Epidermal melanocyte (primary cell): ENCODE data around the gene TAS2R4.
A peak's percentile ranks its signal among the peaks of the same experiment; 100 is the strongest.
"Not testable (repeated sequence)": the region's sequence is repeated elsewhere in the genome, so short reads cannot be mapped to it uniquely, and the experiment has no call there.

Source experiments
- DNase-seq: peaks from one replicate; pipeline ENCODE4 v3.0.0; 2011; ENCODE audit warnings: low spot score; ENCODE audit not compliant: insufficient read length

Gene TAS2R4, protein sequence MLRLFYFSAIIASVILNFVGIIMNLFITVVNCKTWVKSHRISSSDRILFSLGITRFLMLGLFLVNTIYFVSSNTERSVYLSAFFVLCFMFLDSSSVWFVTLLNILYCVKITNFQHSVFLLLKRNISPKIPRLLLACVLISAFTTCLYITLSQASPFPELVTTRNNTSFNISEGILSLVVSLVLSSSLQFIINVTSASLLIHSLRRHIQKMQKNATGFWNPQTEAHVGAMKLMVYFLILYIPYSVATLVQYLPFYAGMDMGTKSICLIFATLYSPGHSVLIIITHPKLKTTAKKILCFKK

DNA sequence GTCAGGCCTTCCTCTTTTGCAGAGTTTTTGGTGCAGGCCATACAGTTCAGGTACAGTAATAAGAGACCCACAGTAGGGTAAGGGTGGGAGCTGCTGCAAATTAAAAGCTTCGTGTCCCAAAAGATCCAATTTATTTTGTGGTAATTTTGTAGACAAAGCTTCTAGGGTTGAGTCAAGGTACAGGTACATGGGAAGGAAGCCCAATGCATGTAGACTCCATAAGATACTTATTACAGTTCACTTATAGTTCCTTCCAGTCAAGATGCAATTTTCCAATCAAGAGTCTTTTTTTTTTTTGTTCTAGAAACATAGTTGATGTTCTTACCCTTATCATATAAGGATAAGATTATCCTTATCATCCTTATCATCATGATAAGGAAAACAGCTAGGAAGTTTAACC lies at the start of gene TAS2R4:
Gene TAS2R4 (plus strand): TSS at position 301 of the 400 bp plus-strand sequence. CDS start 1,815 bp downstream, outside the sequence.
- no peak for DNase-seq

DNA sequence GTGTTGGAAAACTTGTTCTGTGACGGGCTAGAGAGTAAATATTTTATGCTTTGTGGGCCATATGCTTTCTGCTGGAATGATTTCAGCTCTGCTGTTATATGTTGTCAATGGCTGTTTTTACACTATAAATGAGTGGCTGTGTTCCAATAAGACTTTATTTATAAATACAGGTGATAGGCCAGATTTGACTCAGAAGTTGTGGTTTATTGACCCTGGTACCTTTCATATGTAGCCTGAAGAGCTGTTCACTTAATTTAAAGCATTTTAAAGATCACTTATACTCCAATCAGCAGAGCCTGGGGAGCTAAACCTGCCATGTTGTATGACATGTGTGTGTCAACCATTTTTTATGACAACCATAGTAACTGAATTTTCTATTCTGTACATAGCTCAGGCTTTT lies 47.5 kb upstream of the TAS2R4 start:
- no peak for DNase-seq

DNA sequence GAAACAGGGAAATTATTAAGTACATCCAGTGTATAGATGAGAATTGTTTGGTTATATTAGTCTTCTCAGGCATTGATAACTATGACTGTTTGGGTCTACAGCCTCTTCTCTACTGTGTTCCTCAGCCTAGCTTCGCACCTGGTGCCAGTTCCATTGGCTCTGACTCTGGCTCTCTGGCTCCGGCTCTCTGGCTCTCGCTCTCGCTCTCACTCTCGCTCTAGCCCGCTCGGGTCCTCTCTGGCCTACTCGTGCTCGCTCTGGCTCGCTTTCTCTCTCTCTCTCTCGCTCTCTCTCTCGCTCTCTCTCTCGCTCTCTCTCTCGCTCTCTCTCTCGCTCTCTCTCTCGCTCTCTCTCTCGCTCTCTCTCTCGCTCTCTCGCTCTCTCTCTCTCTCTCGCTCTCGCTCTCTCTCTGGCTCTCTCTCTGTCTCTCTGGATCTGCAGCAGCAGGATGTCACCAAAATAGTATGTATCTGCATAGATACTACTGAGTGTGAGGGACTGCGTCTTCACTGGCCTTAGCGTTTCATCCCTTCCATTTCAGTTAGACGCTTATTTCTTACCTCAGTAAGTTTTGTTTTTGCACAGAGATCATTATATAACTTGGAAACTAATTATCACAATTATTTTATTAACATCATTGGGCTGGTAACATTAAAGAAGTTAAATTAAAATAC lies 44.9 kb upstream of the TAS2R4 start:
- no peak for DNase-seq

DNA sequence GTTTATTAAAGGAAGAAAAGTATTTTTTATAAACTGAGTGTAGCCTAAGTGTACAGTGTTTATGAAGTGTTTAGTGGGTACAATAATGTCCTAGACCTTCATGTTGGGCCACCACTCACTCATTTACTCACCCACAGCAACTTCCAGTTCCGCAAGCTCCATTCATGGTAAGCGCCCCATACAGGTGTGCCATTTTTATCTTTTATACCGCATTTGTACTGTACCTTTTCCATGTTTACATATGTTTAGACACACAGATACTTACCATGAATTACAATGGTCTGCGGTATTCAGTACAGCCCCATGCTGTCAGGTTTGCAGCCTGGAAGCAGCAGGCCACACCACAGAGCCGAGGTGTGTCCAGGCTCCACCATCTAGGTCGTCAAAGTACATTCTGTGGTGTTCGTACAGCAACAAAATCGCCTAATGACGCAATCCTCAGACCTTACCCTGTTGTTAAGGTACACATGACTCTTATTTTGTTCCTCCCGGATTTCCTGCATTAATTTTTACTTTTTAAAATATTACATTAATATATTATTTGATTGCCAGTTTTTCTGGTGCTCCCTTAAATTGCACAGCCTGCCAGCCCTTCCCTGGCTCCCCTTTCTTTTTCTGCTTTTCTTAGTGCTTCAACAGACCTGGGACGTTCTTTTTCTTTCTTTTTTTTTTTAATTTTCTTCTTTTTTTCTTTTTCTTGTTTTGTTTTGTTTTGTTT lies 39.2 kb upstream of the TAS2R4 start:
- no peak for DNase-seq

DNA sequence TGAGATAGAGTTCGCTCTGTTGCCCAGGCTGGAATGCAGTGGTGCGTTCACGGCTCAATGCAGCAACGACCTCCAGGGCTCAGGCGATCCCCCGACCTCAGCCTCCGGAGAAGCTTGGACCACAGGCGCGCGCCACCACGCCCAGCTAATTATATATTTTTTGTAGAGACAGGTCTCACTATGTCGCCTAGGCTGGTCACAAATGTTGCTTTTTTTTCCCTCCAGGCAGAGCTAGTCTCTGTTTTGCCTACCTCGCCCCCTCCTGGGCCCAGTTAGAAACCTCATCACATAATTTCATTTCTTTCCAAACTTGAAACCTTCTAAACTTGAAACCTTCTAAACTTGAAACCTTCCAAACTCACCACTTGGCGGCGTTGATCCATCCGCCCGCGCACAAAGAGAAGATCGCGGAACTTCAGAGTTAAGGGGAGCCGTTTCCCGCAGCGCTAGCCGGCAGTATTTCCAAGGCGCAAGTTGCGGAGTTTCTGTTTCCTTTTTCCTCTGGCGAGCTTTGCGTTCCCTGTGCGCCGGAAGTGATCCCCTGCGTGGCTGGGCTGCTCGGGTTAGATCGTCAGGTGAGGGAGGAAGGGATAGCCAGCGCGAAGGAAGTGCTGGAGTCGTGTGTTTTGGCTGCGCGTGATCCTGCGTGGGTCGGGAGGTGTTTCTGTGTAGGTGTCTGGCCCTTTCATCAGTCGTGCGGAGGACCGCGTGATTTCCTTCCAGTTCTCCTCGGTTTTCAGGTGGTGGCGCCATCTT lies 38.5 kb upstream of the TAS2R4 start, which contains the start of gene SSBP1:
Gene SSBP1 (plus strand): TSS at position 523 of the 756 bp plus-strand sequence. CDS start 809 bp downstream, outside the sequence.
- peak; percentile 80 for DNase-seq

DNA sequence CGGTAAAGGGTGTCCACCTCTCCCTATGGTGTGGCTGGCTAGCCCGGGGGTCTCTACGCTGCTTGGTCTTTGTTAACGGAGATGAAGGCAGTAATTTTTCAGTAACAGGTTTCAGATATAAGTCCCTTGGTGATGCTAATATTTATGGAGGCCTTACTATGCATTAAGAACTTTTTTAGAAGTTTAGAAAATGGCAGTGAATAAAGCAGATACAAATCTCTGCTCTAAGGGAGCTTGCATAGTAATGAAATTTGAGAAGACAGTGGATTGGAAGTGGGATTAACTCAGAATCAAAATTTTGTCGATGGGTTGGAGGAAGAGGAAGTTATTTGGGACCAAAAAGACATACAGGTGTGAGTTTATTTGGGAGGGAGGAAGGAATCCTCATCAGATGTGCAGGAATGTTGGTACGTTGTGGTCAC lies 37.9 kb upstream of the TAS2R4 start:
- DNase-seq = no peak

DNA sequence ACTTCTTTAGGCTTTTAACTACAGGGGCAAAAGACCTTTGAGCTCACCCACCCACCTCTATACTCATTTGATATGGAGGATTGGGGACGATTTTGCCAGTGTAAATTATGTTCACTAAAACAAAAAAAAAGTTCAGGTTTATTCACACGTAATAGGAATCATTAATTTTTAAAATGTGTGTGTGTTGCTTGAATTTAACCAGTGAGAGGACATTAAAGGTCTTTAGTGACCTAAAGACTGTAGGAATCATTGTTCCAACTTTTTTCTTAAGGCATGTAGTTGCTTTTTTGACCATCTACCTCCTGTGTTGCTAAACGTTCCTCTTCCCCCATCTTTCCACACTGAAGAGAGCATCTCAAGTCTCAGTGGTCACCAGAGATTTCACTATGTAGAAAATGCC lies 37.2 kb upstream of the TAS2R4 start:
- no peak for DNase-seq

DNA sequence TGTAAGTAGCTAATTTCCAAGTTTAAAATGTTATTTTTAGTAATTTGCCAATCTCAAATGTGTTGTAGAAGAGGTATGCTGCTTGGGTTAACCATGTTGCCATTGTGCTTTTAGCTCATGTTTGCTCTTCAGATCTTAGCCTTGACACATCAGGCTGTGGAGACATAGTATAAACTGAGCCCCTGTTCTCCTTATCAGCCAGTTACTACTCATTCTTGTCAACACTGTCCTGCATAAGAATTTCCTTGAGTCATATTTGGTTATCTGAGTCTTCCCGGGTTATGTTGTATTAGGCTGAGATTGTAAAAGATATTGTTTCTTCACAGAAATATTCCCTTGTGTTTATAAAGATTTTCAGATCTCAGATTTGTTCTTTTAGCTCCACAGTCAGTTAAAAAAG lies 34.2 kb upstream of the TAS2R4 start:
- no peak for DNase-seq

DNA sequence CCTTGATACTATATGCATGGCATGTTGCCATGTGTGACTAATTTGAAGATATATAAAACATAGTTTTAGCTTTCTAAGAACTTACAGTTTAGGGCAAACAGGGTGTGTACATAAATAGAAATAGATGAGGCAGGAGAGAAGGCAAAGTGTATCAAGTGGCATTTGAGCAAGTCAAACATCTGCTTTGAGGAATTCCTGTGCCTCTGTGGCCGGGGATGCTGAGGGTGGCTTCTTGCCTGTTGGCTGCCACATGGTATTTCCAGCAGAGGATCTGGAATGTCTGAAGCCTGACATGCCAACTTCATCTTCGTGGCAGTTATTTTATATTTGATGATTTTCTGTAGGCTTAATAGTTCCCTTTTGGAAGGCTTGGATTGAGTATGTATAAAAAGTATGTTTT lies 32.3 kb upstream of the TAS2R4 start:
- DNase-seq = no peak

DNA sequence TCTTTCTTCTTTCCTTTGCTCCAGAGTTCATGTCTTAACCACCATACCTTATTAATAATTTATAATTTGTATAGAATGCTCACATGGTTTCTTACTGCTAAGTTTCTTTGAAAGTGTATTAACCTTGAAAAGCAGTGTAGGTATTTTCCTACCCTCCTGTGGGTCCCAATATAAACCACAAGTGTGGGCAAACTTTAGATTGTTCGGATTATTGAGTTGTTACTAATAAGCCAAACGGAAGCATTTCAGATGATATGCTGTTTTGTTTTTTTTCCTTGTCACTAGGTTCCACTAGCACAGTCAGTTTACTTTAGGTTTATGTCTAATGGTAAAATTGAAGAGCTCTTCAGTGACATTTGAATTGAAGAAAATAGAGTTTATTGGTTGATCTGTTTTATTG lies 28.1 kb upstream of the TAS2R4 start:
- no peak for DNase-seq

DNA sequence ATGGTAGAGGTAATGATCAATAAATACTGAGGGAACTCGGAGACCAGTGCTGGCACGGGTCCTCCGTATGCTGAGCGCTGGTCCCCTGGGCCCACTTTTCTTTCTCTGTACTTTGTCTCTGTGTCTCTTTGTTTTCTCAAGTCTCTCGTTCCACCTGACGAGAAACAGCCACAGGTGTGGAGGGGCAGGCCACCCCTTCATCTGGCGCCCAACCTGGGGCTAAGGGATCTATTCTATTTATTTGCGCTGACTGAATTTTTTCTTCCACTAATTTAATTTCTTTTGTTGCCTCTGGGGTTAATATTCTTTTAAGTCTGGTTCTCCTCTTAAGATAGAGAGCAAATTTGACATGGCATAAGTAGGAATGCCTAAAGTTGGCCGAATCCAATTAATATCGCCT lies 24.6 kb upstream of the TAS2R4 start:
- DNase-seq = not testable (repeated sequence)

DNA sequence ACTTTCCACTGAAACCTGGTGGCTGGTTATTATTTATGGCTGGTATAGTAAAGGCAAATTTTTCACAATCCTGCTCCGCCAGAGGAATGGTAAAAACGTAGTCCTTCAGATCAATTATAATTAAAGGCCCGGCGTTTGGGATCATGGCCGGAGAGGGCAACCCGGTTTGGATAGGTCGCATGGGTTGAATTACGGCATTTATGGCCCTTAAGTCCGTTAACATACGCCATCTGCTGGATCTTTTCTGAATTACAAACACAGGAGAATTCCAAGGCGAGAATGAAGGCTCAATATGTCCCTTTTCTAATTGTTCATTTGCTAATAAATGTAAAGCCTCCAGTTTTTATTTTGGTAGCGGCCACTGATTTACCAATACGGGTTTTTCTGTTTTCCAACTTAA lies 23.8 kb upstream of the TAS2R4 start:
- DNase-seq = no peak

DNA sequence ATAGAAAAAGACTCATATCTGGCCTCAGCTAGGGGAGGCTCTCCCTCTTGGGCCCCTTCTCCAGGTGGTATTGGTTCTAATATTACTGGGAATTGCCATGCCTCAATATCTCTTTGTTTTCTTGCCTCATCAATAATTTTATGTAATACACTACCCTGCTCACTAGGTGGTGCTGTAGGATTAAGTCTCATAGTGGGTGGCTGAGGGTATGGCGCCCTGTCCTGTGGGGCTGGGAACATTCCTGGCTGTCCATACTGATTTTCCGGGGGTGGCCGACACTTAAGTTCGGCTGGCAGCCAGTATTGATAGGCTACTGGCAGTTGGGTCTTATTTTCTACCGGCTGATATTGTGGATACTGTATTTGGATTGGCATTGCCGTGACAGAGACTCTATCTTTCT lies 21.5 kb upstream of the TAS2R4 start:
- DNase-seq = no peak

DNA sequence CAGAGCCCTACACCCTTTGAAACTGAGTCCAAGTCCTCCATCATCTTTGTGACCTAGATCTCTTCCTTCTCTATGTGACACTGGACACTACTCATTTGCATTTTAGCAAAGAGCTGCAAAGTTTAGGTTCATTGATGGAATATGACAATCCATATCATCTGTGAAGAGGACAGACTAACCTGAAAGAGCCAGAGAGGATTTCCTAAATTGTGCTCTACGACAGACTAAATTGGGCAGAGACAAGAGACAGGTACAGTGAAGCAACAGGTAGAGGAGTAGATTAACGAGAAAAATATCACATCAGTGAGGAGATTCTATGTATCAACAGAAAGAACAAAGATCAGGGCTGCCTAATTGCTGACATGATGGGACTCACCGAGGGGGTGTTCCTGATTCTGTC lies 12.7 kb upstream of the TAS2R4 start, which contains the start of gene TAS2R3:
Gene TAS2R3 (plus strand): TSS at position 301 of the 400 bp plus-strand sequence. CDS start 62 bp downstream, at position 363.
- no peak for DNase-seq

DNA sequence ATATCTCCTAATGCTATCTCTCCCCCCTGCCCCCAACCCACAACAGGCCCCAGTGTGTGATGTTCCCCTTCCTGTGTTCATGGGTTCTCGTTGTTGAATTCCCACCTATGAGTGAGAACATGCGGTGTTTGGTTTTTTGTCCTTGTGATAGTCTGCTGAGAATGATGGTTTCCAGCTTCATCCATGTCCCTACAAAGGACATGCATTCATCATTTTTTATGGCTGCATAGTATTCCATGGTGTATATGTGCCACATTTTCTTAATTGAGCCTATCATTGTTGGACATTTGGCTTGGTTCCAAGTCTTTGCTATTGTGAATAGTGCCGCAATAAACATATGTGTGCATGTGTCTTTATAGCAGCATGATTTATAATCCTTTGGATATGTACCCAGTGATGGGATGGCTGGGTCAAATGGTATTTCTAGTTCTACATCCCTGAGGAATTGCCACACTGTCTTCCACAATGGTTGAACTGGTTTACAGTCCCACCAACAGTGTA lies 6.3 kb upstream of the TAS2R4 start:
- not testable (repeated sequence) for DNase-seq

DNA sequence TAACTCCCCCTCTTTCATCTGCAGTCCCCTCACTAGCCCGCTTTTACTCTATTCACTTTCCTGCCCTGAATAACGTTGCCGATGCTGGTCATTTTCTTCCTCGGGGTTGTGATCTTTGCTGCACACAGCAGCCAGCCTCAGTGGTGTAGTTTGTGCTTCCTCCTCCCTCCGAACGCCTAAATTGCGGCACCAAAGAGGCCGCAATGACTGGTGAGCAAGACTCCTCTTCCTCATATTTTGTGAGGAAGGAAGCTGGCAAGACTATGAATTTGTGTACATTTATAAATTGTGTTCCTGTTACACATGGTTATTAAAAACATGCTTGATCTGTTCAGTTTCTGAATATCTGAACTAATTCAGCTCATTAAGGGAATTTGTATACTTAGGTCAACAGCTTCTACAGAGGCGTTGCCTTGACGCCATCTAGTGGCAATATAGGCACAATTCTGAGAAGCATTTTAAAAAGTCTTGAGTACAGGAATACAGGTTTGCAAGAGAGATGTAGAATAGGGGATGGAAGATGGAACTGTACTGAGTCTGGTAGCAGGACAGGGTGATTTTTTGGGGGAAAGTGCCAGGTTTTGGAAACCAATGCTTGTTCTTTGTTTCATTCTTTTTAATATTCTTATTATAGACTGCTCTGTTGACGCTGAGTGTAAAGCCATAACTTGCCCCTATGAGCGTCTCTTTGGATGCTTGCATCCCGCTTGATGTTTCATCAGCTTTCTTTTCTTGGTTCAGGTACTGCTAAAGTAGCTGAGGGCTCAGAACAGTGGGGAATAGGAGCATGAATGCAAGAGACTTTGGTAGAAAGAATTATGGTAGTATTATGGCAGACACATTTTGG lies 9.5 kb downstream of the TAS2R4 start:
- DNase-seq = peak; percentile 57

DNA sequence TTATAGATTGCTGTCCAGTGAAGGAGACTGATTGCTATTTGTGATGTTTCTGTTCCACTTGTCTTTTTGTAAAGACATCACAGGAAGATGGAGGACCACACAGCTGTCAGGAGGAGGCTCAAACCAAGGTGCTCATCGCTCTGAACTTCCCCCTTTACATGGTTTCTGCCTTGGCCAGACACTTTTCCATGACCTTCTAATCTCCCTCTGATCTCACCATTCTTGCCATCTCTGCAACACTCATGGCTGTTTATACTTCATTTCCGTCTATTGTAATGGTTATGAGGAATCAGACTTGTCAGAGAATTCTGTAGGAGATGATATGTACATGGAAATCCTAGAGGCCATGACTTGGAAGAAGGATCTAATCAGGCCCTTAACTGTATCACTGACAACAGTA lies 11.8 kb downstream of the TAS2R4 start:
- no peak for DNase-seq

DNA sequence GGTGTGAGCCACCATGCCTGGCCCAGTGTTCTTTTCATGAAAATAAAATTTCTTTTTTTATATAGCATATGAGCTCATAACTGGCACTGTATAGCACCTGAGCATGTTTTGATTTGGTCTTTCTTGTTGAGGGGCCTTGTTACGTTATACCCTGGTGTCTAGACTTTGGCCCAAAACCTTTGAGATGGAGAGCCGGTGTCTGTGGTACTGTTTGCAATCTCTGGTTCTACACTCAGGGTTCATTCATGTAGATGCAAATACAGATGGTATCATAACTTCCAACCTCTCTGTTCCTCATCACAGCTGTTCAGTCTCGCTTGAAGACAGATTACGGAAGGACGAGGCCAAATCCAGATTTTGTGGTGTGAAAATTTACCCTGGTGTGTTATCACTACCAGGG lies 13.4 kb downstream of the TAS2R4 start, which contains the start of gene TAS2R5:
Gene TAS2R5 (plus strand): TSS at position 301 of the 400 bp plus-strand sequence. CDS start 145 bp downstream, outside the sequence.
- no peak for DNase-seq

DNA sequence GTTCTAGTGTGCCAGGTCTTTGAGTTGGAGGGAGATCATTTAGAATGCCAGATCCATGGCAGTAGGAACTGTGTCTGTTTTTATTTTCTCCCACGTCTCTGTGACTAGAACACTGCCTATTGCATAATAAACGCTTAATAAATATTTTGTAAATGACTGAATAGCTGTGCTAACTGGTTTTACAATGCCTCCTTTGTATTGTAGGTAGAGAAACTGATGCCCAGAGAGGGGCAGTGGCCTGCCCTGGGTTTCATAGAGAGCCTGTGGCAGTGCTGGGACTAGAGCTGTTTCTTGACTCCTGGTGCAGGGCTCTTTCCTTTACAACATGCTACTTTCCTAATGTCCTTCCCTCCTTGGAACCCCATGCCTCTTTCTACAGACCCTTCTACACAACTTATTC lies 16.1 kb downstream of the TAS2R4 start:
- no peak for DNase-seq

DNA sequence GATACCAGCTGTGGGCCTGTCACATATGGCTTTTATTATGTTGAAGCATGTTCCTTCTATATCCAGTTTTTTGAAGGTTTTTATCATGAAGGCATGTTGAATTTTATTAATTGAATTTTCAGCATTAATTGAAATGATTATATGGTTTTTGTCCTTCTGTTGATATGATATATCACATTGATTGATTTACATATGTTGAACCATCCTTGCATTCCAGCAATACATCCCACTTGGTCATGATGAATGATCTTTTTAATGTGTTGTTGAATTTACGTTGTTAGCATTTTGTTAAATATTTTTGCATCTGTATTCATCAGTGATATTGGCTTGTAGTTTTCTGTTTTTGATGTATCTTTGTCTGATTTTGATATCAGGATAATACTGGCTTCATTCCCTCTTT lies 43.6 kb downstream of the TAS2R4 start:
- DNase-seq = no peak
